Right renal cortex interstitium (tissue), 3 donors: Measurements from ENCODE around the gene FLYWCH1. TPM values are rescaled to one million over a fixed set of nuclear protein-coding genes. Genes with fewer than 3 reads are reported as not detected.
A peak's percentile ranks its signal among the peaks of the same experiment; 100 is the strongest.
"Not testable (repeated sequence)": the region's sequence is repeated elsewhere in the genome, so short reads cannot be mapped to it uniquely, and the experiment has no call there.

Experiments used
- DNase-seq, 3 donors: peaks; one replicate each; pipeline ENCODE4 v3.0.0-alpha.2; 2013; ENCODE audit warnings: low read depth in 3 of 3, low spot score in 2 of 3
- polyA plus RNA-seq, 3 donors: library from polyadenylated mRNA; unstranded; fragments of 120-200 nt; gene quantifications; one replicate each; pipeline ENCODE4 v1.2.1, GENCODE V29; 2013; ENCODE audit not compliant: insufficient read length in 3 of 3

The FLYWCH1 gene
- polyA plus RNA-seq, 3 donors, result 13.1 to 16.3 (median 14.6) TPM

DNA sequence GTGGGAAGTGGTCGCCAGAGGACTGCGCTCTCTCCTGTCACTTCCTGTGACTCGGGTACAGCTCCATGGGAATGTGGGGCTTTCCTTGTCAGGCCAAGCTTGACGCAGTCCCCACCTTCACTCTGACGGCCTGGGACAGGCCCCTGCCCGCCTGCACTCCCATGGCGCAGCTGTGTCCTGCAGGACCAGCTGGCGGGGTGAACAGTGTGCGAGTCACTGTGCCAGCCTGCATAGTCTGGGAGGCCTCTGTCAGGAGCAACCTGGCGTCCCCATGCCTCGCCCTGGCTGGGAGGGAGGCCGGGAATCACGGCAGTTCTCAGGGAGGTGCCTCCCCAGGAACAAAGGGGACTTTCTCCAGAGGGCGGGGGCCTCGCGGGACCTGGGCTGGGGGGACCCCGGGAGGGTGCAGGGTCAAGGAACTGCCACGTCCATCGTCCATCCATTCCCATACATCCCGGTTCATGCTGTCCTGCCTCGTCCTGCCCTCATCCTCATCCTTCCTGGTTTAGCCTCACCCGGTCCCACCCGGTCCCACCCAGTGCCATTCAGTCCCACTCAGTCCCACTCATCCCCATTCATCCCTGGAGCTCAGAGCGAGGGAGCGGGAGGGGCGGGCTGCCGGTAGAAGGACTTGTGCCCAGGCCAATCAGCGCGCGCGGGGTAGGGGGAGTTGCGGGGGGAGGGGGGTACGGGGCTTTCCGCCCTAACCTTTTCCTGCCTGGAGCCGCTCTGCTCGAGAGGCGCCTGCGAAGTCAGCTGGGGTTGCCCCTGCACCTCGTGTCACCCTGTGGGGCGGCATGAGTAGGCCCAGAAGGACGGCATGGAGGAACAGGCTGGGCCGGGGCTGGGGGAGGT, 13.4 kb downstream of the FLYWCH1 start:
- no peak for DNase-seq

DNA sequence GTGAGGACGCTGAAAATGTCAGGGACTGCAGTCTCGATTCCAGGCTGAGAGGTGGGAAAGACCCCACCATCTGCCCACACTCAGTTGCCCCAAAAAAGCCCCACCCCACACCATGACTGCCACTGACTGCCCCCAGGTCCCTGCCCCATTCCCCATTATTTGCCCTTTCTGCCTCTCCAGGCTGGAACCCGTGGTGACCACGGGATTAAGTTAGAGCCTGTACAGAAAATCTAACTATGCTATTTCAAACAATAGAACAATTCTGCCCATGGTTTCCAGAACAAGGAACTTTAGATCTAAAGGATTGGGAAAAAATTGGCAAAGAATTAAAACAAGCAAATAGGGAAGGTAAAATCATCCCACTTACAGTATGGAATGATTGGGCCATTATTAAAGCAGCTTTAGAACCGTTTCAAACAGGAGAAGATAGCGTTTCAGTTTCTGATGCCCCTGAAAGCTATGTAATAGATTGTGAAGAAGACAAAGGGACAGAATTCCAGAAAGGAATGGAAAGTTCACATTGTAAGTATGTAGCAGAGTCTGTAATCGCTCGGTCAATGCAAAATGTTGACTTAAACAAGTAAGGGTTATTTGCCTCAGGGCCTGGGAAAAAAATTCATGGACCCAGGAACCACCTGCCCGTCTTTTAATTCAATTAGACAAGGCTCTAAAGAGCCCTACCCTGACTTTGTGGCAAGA, 14.4 kb downstream of the FLYWCH1 start:
- DNase-seq, result no peak

- no peak for DNase-seq
Observed at GRCh38 chr16:2926650-2926999, 14.9 kb downstream of the FLYWCH1 start.

DNA sequence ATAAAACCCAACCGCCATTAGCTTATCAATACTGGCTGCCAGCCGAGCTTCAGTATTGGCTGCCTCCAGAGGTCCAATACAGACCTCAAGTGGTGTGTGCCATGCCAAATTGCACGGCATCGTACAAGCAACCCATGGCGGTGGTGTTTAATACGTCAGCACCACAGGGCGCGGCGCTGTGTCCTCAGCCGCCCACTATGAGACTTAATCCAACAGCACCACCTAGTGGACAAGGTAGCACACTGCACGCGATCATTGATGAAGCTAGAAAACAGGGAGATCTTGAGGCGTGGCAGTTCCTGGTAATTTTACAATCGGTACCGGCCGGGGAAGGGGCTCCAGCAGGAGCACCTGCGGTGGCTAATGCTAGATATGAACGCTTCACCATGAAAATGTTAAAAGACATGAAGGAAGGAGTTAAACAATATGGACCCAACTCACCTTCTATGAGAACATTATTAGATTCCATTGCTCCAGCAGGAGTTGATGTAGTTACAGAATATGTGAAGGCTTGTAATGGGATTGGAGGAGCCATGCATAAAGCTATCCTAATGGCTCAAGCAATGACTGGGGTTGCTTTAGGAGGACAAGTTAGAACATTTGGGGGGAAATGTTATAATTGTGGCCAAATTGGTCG, 15.4 kb downstream of the FLYWCH1 start:
- peak in 1 of 3 donors; percentile 79 for DNase-seq

DNA sequence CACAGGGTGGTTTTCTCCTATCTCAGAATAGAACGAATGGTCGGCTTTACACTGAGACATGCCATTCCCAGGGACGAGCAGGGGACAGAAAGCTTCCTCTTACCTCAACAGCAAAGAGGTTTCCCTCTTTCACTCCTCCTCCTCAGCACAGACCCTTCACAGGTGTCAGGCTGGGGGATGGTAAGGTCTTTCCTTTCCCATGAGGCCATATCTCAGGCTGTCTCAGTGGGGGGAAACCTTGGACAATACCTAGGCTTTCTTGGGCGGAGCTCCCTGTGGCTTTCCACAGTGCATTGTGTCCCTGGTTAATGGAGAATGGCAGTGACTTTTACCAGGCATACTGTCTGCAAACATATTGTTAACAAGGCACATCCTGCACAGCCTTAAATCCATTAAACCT, 16.4 kb downstream of the FLYWCH1 start:
- DNase-seq, result not testable (repeated sequence)

GRCh38 chr16:2928796-2929195, 17.1 kb downstream of the FLYWCH1 start:
- no peak for DNase-seq

DNA sequence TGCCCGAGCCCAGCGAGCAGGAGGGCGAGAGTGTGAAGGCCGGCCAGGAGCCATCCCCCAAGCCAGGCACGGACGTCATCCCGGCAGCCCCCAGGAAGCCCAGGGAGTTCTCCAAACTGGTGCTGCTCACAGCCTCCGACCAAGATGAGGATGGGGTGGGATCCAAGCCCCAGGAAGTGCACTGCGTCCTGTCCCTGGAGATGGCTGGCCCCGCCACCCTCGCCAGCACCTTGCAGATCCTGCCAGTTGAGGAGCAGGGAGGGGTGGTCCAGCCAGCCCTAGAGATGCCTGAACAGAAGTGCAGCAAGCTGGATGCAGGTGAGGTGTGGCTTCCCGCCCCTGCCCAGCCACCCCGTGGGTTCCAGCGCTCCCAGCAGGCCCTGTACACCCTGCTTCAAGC, 18.0 kb downstream of the FLYWCH1 start:
- no peak for DNase-seq

DNA sequence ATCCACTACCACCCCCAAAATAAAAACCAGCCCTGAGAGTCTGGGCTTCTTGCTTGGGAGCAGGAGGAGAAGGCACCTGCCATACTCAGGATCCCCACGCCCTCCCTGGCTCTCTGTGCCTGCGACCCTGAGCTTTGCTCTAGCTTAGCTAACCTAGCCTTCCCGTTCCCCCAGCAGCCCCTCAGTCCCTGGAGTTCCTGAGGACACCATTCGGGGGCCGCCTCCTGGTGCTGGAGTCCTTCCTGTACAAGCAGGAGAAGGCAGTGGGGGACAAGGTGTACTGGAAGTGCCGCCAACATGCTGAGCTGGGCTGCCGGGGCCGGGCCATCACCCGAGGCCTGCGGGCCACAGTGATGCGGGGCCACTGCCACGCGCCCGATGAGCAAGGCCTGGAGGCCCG, 18.5 kb downstream of the FLYWCH1 start:
- DNase-seq, result no peak

DNA sequence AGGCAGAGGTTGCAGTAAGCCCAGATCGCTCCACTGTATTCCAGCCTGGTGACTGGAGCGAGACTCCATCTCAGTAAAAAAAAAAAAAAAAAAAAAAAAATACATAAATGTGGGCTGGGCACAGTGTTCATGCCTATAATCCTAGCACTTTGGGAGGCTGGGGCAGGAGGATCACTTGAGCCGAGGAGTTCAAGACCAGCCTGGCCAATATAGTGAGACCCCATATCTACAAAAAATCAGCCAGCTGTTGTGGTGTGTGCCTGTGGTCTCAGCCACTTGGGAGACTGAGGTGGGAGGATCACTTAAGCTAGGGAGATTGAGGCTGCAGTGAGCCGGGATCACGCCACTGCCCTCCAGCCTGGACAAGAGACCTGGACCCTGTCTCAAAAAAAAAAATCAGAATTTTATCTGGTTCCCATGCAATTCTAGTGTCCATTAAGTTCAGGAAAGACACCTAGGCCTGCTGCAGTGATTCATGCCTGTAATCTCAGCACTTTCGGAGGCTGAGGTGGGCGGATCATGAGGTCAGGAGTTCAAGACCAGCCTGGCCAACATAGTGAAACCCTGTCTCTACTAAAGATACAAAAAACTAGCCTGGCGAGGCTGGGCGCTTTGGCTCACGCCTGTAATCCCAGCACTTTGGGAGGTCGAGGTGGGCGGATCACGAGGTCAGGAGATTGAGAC, 19.6 kb downstream of the FLYWCH1 start:
- not testable (repeated sequence) for DNase-seq

DNA sequence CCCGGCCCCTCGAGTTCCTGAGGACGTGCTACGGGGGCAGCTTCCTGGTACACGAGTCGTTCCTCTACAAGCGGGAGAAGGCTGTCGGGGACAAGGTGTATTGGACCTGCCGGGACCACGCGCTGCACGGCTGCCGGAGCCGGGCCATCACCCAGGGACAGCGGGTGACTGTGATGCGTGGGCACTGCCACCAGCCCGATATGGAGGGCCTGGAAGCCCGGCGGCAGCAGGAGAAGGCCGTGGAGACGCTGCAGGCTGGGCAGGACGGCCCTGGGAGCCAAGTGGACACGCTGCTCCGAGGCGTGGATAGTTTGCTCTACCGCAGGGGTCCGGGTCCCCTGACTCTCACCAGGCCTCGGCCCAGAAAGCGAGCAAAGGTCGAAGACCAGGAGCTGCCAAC, 21.4 kb downstream of the FLYWCH1 start:
- DNase-seq, result no peak

GRCh38 chr16:2933701-2934100, 22.0 kb downstream of the FLYWCH1 start:
- DNase-seq, result no peak

DNA sequence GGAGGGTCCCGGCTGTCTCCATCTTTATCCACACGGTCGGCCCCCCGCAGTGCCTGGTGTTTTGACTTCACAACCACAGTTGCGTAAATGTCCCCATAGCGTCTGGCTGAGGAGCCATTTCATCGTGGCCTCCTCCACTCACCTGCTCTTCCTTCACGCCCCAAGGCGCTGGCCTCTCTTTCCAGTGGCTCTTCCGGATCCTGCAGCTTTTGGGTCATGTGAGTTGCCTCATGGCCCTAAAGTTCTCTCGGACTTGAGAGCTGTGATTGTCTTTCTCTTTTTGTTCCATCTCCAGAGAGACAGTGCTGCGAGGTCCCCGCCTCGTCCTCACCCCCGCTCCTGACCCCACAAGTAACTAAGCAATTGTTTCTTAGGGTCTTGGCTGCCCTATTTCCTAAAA, 22.7 kb downstream of the FLYWCH1 start:
- no peak for DNase-seq

DNA sequence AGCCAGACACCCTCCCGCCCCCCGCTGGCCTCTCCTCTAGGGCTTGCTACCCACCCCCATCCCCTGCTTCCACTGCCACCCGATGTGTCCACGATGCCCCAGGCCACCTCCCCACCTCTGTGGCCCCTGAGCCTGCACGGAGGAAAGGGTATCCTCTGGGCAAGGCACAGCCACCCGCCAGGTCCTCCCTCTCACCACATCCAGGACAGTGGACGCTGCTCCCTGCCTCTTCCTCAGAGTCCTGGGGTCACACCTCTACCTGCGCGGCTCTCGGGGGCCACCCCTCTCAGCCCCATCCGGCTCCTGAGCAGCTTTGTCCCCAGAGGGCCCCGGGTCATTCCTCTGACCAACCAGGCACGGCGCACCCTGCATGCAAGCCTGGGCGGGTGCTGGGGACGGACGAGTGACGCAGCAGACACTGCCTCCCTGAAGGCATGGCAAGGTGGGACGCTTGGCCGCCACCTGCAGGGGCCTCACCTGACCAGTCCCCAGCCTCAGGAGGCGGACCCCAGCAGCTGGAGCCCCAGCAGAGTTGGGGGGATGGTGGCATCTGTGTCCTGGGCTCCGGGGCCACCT, 24.8 kb downstream of the FLYWCH1 start:
- no peak for DNase-seq

DNA sequence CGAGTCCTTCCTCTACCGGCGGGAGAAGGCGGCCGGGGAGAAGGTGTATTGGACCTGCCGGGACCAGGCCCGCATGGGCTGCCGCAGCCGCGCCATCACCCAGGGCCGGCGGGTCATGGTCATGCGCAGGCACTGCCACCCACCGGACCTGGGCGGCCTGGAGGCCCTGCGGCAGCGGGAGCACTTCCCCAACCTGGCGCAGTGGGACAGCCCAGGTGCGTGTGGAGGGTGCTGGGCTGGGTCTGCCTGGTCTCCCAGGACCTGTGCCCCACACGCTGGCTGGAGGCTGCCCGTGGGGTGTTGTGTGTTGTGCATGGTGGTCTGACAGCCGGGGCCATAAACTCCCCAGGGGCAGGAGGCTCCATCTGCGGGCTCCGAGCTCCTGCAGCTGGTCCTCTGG, 25.4 kb downstream of the FLYWCH1 start:
- no peak for DNase-seq

DNA sequence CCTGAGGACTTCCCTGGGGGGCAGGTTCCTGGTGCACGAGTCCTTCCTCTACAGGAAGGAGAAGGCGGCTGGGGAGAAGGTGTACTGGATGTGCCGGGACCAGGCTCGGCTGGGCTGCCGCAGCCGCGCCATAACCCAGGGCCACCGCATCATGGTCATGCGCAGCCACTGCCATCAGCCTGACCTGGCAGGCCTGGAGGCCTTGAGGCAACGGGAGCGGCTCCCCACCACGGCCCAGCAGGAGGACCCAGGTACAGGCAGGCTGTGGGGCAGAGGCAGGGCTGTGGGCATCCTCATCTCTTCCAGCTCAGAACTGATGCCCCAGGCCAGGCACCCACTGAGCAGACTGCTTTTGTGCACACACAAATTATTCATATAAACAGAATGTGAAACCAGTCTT, 26.5 kb downstream of the FLYWCH1 start:
- DNase-seq, result no peak

DNA sequence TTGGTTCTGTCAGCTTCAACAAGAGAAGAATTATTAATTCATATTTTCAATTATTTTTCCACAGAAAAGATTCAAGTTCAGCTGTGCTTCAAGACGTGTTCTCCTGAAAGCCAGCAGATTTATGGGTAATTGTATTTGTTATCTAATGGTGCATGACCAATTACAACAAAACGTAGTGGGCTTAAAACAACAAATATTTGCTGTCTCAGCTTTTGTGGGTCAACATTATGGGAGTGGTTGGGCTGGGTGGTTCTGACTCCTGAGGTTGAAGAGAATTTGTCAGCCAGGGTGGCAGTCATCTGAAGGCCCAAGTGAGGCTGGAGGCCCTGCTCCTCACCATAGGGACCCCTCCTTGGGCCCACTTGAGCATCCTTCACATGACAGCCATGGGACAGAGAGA, 28.2 kb downstream of the FLYWCH1 start:
- DNase-seq, result no peak

- DNase-seq, result no peak
Observed at GRCh38 chr16:2942045-2942444, 30.3 kb downstream of the FLYWCH1 start.

- DNase-seq, result not testable (repeated sequence)
Observed at GRCh38 chr16:2943716-2944115, 32.0 kb downstream of the FLYWCH1 start.

DNA sequence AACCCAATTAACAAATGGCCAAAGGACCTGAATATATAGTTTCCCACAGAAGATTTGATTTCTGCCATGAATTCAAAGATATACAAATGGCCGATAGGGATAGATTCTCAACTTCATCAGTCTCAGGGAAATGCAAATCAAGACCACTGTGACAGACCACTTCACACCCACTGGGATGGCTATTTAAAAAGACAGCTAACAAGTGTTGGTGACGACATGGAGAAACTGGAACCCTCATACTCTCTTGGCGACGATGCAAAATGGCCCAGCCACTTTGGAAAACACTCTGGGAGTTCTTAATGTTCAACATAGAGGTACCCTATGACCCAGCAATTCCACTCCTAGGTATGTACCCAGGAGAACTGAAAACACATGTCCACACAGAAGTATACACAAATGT, 34.9 kb downstream of the FLYWCH1 start:
- DNase-seq, result no peak

DNA sequence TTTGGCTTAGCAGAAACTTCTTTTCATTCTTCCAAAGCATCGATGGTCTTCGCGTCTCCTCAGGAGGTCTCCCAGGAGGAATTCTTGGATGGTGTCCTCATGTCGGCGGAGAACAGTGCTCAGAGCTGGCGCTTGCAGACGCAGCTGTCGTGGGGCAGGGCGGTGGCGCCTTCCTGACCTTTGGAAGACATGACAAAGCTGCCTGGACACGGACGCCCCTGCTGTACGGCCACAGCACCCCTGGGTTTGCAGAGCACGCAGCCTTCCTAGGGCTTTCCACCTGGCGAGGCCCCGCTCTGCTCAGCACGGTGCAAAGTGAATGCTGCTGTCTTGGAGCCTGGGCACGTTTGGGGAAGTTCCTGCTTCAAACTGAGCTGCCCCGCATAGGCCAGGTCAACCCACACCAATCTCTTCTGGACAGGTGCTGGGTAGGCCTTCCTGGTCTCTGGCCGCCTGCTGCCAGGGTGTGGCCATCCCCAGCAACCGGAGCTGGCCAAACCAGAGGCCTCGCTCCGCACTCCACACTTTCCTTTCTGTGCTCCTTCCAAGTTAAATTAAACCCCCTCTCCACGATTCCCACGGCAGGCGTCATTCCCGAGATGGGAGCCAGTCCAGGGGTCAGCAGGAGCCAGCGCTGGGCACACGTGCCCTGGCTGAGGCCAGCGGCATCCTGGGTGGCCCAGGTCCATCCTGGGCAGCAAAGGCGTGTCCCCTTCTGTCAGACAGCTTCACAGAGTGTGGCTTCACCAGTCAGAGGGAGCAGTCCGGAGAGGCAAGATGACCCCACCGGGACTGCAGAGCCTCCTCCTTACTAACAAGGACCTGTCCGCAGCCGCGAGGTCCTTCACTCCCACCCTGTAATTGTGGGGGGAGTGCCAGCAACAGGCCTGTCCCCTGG, 37.3 kb downstream of the FLYWCH1 start:
- no peak for DNase-seq
